Body of pancreas (tissue), 4 donors: ENCODE measurements around the gene DPPA5. TPM values are rescaled to one million over a fixed set of nuclear protein-coding genes. Genes with fewer than 3 reads are reported as not detected.
"Not testable (repeated sequence)": the region's sequence is repeated elsewhere in the genome, so short reads cannot be mapped to it uniquely, and the experiment has no call there.

Experiments
- ATAC-seq: fragments of 150-250 bp; one replicate; pipeline ENCODE4 v1.9.1; 2016
- DNase-seq, 4 donors: peaks; one replicate each; pipeline ENCODE4 v3.0.0-alpha.2; 2019
- H3K27ac ChIP-seq, 4 donors: fragments of 200-600 bp; sonication (generic); 1 replicate in 3 of 4; 2 replicates in 1 of 4; pipeline versions ENCODE4 v1.5.1 to v1.6.1; 2016 to 2019; ENCODE audit warnings: mild to moderate bottlenecking in 1 of 4, mixed read lengths in 1 of 4, moderate library complexity in 1 of 4
- H3K27me3 ChIP-seq, 2 donors: fragments of 200-600 bp; sonication (generic); one replicate each; pipeline ENCODE4 v1.6.0; 2016; ENCODE audit warnings: mild to moderate bottlenecking in 1 of 2
- H3K36me3 ChIP-seq, 2 donors: fragments of 200-600 bp; sonication (generic); replicated peaks in 1 of 2; 2 replicates each; pipeline ENCODE4 v1.5.1; 2016; ENCODE audit warnings: low read depth in 2 of 2; ENCODE audit not compliant: insufficient read depth in 1 of 2
- H3K4me1 ChIP-seq: fragments of 200-600 bp; sonication (generic); one replicate; pipeline ENCODE4 v1.6.0; 2016
- H3K4me3 ChIP-seq, 2 donors: fragments of 200-600 bp; sonication (generic); 1 replicate in 1 of 2; 2 replicates in 1 of 2; pipeline ENCODE4 v1.5.1; 2016 to 2019
- H3K9me3 ChIP-seq, 3 donors: fragments of 200-600 bp; sonication (generic); 1 replicate in 2 of 3; 2 replicates in 1 of 3; pipeline ENCODE4 v1.5.1; 2016
- CTCF ChIP-seq, 7 experiments: fragments of 450-650 bp in 4 of 7; fragments of 200-600 bp in 3 of 7; sonication (generic) in 3 of 7; IDR thresholded peaks; one replicate each; pipeline ENCODE4 v1.5.1; 2016 to 2019; ENCODE audit warnings: antibody characterized with exemption in 7 of 7
- POLR2A ChIP-seq, 3 donors: fragments of 450-650 bp; IDR thresholded peaks; one replicate each; pipeline ENCODE4 v1.6.1; 2016; ENCODE audit warnings: antibody characterized with exemption in 3 of 3, mild to moderate bottlenecking in 2 of 3
- WGBS, 2 donors: methylation state at CpG; one replicate each; pipeline ENCODE4 v1.1.5; 2017; 5-methylcytosine and 5-hydroxymethylcytosine counted together
- intact Hi-C: fragments of 100-400 bp; cut with DNase I; formaldehyde crosslinking; loops from one replicate; pipeline ENCODE4 v1.15.1; 2023
- total RNA-seq, 2 donors: library from RNA; depleted of rRNA; stranded (reverse); fragments of >200 nt; gene quantifications; one replicate each; pipeline ENCODE4 v1.1.0, GENCODE V29; 2016

Gene DPPA5
- total RNA-seq, 2 donors from 2014 or later = not detected

GRCh38 chr6:73388433-73388799 lies 34.3 kb upstream of the DPPA5 start:
- Histone ChIP-seq H3K36me3 (no peaks in the 10 kb centered on the region), H3K9me3 (no peaks in the 10 kb centered on the region), H3K4me3 (peak overlapping the region in 1 of 2 donors; percentile 24), H3K4me1 (no peaks in the 10 kb centered on the region), H3K27ac (peak overlapping the region in 2 of 4 donors; percentile 60 to 76), H3K27me3 (no peaks in the 10 kb centered on the region)
- DNase-seq = no peak
- intact Hi-C loops = no loop called here
- no peak for ATAC-seq
- 29 to 31% methylated on average over 4 of the region's 4 CpGs for WGBS, 2 donors
- TF ChIP-seq CTCF (IDR thresholded peaks at IDR 0.05) (no peak), POLR2A (IDR thresholded peaks at IDR 0.05) (no peak)

- no peaks in the 10 kb centered on the region for H3K4me1 ChIP-seq
- H3K36me3 ChIP-seq = no peaks in the 10 kb centered on the region
- 80 to 82% methylated on average over 6 of the region's 6 CpGs for WGBS, 2 donors
- DNase-seq (no peak), ATAC-seq (no peak)
- TF ChIP-seq CTCF (IDR thresholded peaks at IDR 0.05) (no peak), POLR2A (IDR thresholded peaks at IDR 0.05) (no peak)
- H3K9me3 ChIP-seq = no peaks in the 10 kb centered on the region
- no peaks in the 10 kb centered on the region for H3K27me3 ChIP-seq
- intact Hi-C loops = no loop called here
- no peak overlapping the region for H3K4me3 ChIP-seq
- no peak overlapping the region for H3K27ac ChIP-seq
Measured at GRCh38 chr6:73382462-73383113, 28.5 kb upstream of the DPPA5 start.

- 87 to 95% methylated on average over 10 of the region's 10 CpGs for WGBS, 2 donors
- H3K36me3 ChIP-seq, intact Hi-C loops, H3K27me3 ChIP-seq, H3K4me1 ChIP-seq, H3K27ac ChIP-seq, DNase-seq, H3K4me3 ChIP-seq, ATAC-seq, H3K9me3 ChIP-seq: not testable (repeated sequence)
Measured at GRCh38 chr6:73381531-73381930, 27.5 kb upstream of the DPPA5 start.

GRCh38 chr6:73377225-73377624 lies 23.1 kb upstream of the DPPA5 start:
- DNase-seq (no peak), ATAC-seq (no peak)
- Histone ChIP-seq H3K4me3 (no peak overlapping the region), H3K4me1 (no peaks in the 10 kb centered on the region), H3K9me3 (peaks cover 0 to under 1% (median 0%) of the 10 kb centered on the region in 3 donors), H3K27ac (no peak overlapping the region), H3K27me3 (no peaks in the 10 kb centered on the region), H3K36me3 (no peaks in the 10 kb centered on the region)
- 38 to 46% methylated on average over 3 of the region's 3 CpGs for WGBS, 2 donors
- intact Hi-C loops = no loop called here
- TF ChIP-seq CTCF (IDR thresholded peaks at IDR 0.05) (no peak), POLR2A (IDR thresholded peaks at IDR 0.05) (no peak)

GRCh38 chr6:73375216-73375615 lies 21.1 kb upstream of the DPPA5 start:
- 67 to 80% methylated on average over 1 of the region's 1 CpG for WGBS, 2 donors
- intact Hi-C loops = no loop called here
- no peak for TF ChIP-seq POLR2A (IDR thresholded peaks at IDR 0.05)
- TF ChIP-seq CTCF (IDR thresholded peaks at IDR 0.05) = no peak
- H3K4me1 ChIP-seq = no peaks in the 10 kb centered on the region
- no peak for ATAC-seq
- H3K9me3 ChIP-seq = peaks cover 0 to 6% (median 0%) of the 10 kb centered on the region in 3 donors
- no peaks in the 10 kb centered on the region for H3K36me3 ChIP-seq
- H3K27ac ChIP-seq = no peak overlapping the region
- no peak for DNase-seq
- H3K27me3 ChIP-seq = no peaks in the 10 kb centered on the region
- no peak overlapping the region for H3K4me3 ChIP-seq
